Transverse colon (tissue), 4 donors: ENCODE measurements around the gene ABCG2. TPM values are rescaled to one million over a fixed set of nuclear protein-coding genes. Genes with fewer than 3 reads are reported as not detected.

Experiments
- DNase-seq: peaks from one replicate; pipeline ENCODE4 v3.0.0-alpha.2; 2019
- H3K27ac ChIP-seq, 4 donors: fragments of 200-600 bp; sonication (generic); 2 replicates each; pipeline ENCODE4 v1.5.1; 2016 to 2018; ENCODE audit warnings: inconsistent platforms in 4 of 4
- H3K27me3 ChIP-seq: fragments of 200-600 bp; sonication (generic); 2 replicates; pipeline ENCODE4 v1.5.1; 2017; ENCODE audit warnings: inconsistent platforms
- H3K36me3 ChIP-seq, 4 donors: fragments of 200-600 bp; sonication (generic); 2 replicates each; pipeline ENCODE4 v1.5.1; 2017 to 2019; ENCODE audit warnings: inconsistent platforms in 4 of 4
- H3K4me1 ChIP-seq, 4 donors: fragments of 200-600 bp; sonication (generic); 2 replicates each; pipeline ENCODE4 v1.5.1; 2017 to 2020; ENCODE audit warnings: inconsistent platforms in 4 of 4
- H3K4me3 ChIP-seq, 4 donors: fragments of 200-600 bp; sonication (generic); 1 replicate in 1 of 4; 2 replicates in 3 of 4; pipeline versions ENCODE4 v1.5.1 to v1.6.1; 2017 to 2019; ENCODE audit warnings: inconsistent platforms in 4 of 4
- H3K9me3 ChIP-seq, 2 donors: fragments of 200-600 bp; sonication (generic); 2 replicates each; pipeline ENCODE4 v1.5.1; 2017 to 2019; ENCODE audit warnings: inconsistent platforms in 2 of 2
- EP300 ChIP-seq: sonication (generic); formaldehyde crosslinking; IDR thresholded peaks from one replicate; pipeline ENCODE4 v1.6.1; 2017; ENCODE audit warnings: antibody characterized with exemption, low read depth
- POLR2A ChIP-seq: fragments of 450-650 bp; IDR thresholded peaks from one replicate; pipeline ENCODE4 v1.6.1; 2016; ENCODE audit warnings: antibody characterized with exemption, mild to moderate bottlenecking, moderate library complexity
- POLR2AphosphoS5 ChIP-seq, 3 donors: sonication (generic); formaldehyde crosslinking; IDR thresholded peaks; one replicate each; pipeline ENCODE4 v1.6.1; 2016; ENCODE audit warnings: antibody characterized with exemption in 3 of 3
- WGBS, 2 donors: methylation state at CpG; one replicate each; pipeline ENCODE4 v1.1.5; 2018; ENCODE audit warnings: low coverage in 1 of 2; 5-methylcytosine and 5-hydroxymethylcytosine counted together
- in situ Hi-C, 4 donors: fragments of 200-750 bp; cut with MboI; loops; one replicate each; pipeline versions ENCODE4 v1.15.0 to v1.15.1; 2017; ENCODE audit warnings: low sequenced_read_pairs in 3 of 4, low pct_ligation_motif_present in 1 of 4, low pct_unique_long_range_greater_than_20kb in 1 of 4
- intact Hi-C: fragments of 100-400 bp; cut with DNase I; formaldehyde crosslinking; loops from one replicate; pipeline ENCODE4 v1.15.1; 2023; ENCODE audit warnings: low total_unique reads
- total RNA-seq, 4 donors: library from RNA; depleted of rRNA; stranded (reverse); fragments of >200 nt; gene quantifications; one replicate each; pipeline ENCODE4 v1.1.0, GENCODE V29; 2016
- TF ChIP-seq, protein P1 (sequence below), 5 experiments: fragments of 200-600 bp in 3 of 5; fragments of 450-650 bp in 2 of 5; sonication (generic) in 3 of 5; IDR thresholded peaks; 1 replicate in 2 of 5; 2 replicates in 3 of 5; pipeline ENCODE4 v1.5.1; 2016 to 2017; ENCODE audit warnings: antibody characterized with exemption in 5 of 5, inconsistent platforms in 3 of 5, mild to moderate bottlenecking in 2 of 5, moderate library complexity in 1 of 5

ABCG2 gene
- total RNA-seq, 4 donors from 2014 or later: 5.6 to 36.6 (median 21.4) TPM

DNA sequence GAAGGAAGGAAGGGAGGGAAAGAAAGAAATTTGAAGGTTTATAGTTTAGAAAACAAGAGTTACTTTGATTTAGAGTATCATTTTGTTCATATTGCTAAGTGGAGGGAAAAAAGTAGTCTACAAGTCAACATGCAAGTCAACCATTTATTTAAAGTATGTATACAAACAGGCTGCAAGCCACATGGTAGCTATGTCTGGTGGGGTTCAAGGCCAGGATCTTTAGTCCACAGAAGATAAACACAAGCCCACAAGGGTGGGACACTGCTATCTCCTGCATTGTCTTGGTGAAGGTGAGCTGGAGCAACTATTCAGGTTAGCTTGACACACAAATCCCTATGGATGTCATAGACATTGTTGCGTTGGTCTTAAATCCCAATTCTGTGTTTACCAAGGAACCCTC lies 71.4 kb downstream of the ABCG2 start:
- H3K27me3 ChIP-seq: no peaks in the 10 kb centered on the region
- no peaks in the 10 kb centered on the region for H3K4me1 ChIP-seq
- in situ Hi-C loops (no loop called here), intact Hi-C loops (no loop called here)
- TF ChIP-seq POLR2AphosphoS5 (IDR thresholded peaks at IDR 0.05): no peak
- TF ChIP-seq POLR2A: no peak
- TF ChIP-seq EP300: no peak
- TF ChIP-seq, protein P1, sequence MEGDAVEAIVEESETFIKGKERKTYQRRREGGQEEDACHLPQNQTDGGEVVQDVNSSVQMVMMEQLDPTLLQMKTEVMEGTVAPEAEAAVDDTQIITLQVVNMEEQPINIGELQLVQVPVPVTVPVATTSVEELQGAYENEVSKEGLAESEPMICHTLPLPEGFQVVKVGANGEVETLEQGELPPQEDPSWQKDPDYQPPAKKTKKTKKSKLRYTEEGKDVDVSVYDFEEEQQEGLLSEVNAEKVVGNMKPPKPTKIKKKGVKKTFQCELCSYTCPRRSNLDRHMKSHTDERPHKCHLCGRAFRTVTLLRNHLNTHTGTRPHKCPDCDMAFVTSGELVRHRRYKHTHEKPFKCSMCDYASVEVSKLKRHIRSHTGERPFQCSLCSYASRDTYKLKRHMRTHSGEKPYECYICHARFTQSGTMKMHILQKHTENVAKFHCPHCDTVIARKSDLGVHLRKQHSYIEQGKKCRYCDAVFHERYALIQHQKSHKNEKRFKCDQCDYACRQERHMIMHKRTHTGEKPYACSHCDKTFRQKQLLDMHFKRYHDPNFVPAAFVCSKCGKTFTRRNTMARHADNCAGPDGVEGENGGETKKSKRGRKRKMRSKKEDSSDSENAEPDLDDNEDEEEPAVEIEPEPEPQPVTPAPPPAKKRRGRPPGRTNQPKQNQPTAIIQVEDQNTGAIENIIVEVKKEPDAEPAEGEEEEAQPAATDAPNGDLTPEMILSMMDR (IDR thresholded peaks at IDR 0.05): no peak
- 88% methylated on average over 1 of the region's 1 CpG; no CpG with 5 or more reads in 1 of the 2 donors for WGBS, 2 donors
- no peaks in the 10 kb centered on the region for H3K36me3 ChIP-seq
- H3K9me3 ChIP-seq: no peaks in the 10 kb centered on the region
- no peak overlapping the region for H3K27ac ChIP-seq
- DNase-seq: no peak
- H3K4me3 ChIP-seq: no peak overlapping the region

DNA sequence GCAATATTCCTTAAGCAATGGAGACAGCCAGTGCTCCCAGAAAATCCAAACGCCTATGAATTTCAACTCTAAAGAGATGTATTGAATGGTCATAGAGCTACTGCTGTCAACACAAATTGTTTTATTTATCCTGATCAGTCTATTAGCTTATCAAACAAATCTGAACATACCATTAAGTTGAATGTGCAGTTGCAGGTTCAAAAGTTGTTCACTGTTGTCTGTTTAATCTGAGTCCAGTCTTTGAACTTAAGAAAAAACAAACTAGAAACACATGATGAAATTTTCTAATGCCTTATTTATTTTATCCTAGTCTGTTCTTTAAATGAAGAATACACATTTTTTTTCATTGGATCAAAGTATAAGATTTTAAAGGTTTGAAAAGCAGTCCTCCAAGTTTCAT lies 77.8 kb downstream of the ABCG2 start:
- TF ChIP-seq POLR2A: no peak
- TF ChIP-seq, protein P1 (IDR thresholded peaks at IDR 0.05): no peak
- no peak for TF ChIP-seq POLR2AphosphoS5 (IDR thresholded peaks at IDR 0.05)
- no peak for TF ChIP-seq EP300
- no peak for DNase-seq
- intact Hi-C loops: no loop called here
- Histone ChIP-seq H3K27ac (no peak overlapping the region), H3K9me3 (no peaks in the 10 kb centered on the region), H3K4me3 (no peak overlapping the region), H3K36me3 (peaks cover 0 to 14% (median 0%) of the 10 kb centered on the region in 4 donors), H3K27me3 (no peaks in the 10 kb centered on the region), H3K4me1 (no peaks in the 10 kb centered on the region)
- 97% methylated on average over 1 of the region's 1 CpG; no CpG with 5 or more reads in 1 of the 2 donors for WGBS, 2 donors
- in situ Hi-C loops: no loop called here

DNA sequence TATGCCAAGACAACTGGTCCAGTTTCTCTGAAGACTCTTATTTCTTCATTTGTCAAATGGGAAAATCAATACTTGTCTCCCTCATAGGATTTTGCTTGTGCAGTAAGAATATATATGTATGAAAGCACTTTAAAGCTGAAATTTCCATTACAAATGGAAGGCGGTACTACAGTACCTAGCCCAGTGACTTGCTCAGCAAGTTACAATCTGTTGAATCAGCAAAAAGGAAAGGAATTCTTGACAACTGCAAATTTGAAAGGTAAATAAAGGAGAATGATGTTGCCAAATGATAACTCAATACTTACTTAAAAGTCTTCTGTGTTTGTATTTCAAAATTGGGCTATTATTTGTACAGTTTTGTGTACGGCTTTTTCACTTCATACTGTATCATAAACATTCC lies 79.9 kb downstream of the ABCG2 start:
- no peak for TF ChIP-seq EP300
- TF ChIP-seq POLR2A: no peak
- TF ChIP-seq, protein P1 (IDR thresholded peaks at IDR 0.05): no peak
- TF ChIP-seq POLR2AphosphoS5 (IDR thresholded peaks at IDR 0.05): no peak
- WGBS, 2 donors: 87 to 99% methylated on average over 2 of the region's 2 CpGs
- peaks cover 0 to 22% (median 1%) of the 10 kb centered on the region in 4 donors for H3K36me3 ChIP-seq
- in situ Hi-C loops: no loop called here
- H3K27ac ChIP-seq: no peak overlapping the region
- H3K4me3 ChIP-seq: no peak overlapping the region
- DNase-seq: no peak
- H3K9me3 ChIP-seq: no peaks in the 10 kb centered on the region
- H3K27me3 ChIP-seq: no peaks in the 10 kb centered on the region
- no peaks in the 10 kb centered on the region for H3K4me1 ChIP-seq
- intact Hi-C loops: no loop called here

DNA sequence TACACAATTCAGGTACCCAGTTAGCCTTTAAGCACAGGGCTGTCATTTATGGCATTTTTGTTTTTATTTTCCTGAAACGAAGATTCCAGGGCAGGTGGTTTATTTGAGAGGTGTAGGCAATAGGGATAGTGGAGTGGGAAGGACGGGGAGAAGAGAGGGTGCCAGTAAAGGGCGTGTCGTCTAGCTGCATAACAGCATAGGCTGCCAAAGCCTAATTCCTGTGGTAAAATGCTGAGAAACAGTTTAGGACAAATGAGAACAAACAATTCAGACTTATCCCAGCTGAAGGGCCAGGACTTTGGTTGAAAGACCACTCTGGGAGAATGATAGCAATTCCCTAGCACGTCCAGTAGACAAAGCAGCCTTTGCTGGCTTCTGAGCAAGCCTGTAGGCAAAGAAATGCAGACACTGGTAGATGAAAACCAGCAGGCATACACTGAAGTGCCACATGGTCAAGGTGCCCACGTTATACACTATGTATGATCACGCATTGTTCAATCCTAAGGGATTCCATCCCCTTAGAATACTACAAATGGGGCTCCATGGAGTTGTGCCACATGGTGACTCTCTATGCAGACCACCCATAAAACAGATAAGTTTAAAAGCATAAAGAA lies 80.4 kb downstream of the ABCG2 start:
- intact Hi-C loops (no loop called here), in situ Hi-C loops (no loop called here)
- H3K27ac ChIP-seq: no peak overlapping the region
- H3K9me3 ChIP-seq: no peaks in the 10 kb centered on the region
- H3K4me3 ChIP-seq: no peak overlapping the region
- TF ChIP-seq POLR2A: no peak
- H3K36me3 ChIP-seq: peaks cover 0 to 22% (median 1%) of the 10 kb centered on the region in 4 donors
- WGBS, 2 donors: 58 to 81% methylated on average over 4 to 7 of the region's 7 CpGs
- H3K4me1 ChIP-seq: no peaks in the 10 kb centered on the region
- no peaks in the 10 kb centered on the region for H3K27me3 ChIP-seq
- DNase-seq: no peak

DNA sequence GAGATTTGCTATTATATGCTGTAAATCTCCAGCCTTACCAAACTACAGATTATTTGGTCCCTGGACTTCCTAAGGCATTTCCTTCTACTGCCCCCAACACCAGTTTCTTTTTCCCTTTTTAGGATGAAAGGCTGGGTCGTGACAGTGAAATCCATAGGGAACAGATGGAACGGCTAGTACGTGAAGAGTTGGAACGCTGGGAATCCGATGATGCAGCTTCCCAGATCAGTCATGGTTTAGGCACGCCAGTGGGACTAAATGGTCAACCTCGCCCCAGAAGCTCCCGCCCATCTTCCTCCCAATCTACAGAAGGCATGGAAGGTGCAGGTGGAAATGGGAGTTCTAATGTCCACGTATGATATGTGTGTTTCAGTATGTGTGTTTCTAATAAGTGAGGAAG lies 83.1 kb downstream of the ABCG2 start:
- no peak for DNase-seq
- Histone ChIP-seq H3K27me3 (no peaks in the 10 kb centered on the region), H3K36me3 (peaks cover 0 to 48% (median 5%) of the 10 kb centered on the region in 4 donors), H3K9me3 (peaks cover 0 to 5% of the 10 kb centered on the region in 2 donors), H3K4me3 (no peak overlapping the region), H3K4me1 (no peaks in the 10 kb centered on the region), H3K27ac (no peak overlapping the region)
- 97% methylated on average over 8 to 9 of the region's 9 CpGs for WGBS, 2 donors
- intact Hi-C loops: no loop called here
- no peak for TF ChIP-seq POLR2AphosphoS5 (IDR thresholded peaks at IDR 0.05)
- TF ChIP-seq EP300: no peak
- no peak for TF ChIP-seq POLR2A
- TF ChIP-seq, protein P1 (IDR thresholded peaks at IDR 0.05): no peak
- in situ Hi-C loops: no loop called here
